ENCODE measurements around the gene NRSN1.

Gene NRSN1

GRCh38 chr6:24186349-24186748, 60.3 kb downstream of the NRSN1 start:
- Histone ChIP-seq H3K4me2 (ENCODE audit: low read length) (no peak overlapping the region), H3K4me1 (ENCODE audit: control insufficient read depth, insufficient read depth, low read length) (no peaks in the 10 kb centered on the region), H3K36me3 (ENCODE audit: insufficient read depth, low read length) (no peaks in the 10 kb centered on the region), H3K27me3 (ENCODE audit: control insufficient read depth, insufficient read depth, low read length) (no peaks in the 10 kb centered on the region), H3K9me3 (replicated peaks; ENCODE audit: low read length) (no peaks in the 10 kb centered on the region), H3K9ac (ENCODE audit: low read depth, low read length) (no peak overlapping the region), H3K4me3 (ENCODE audit: low read length) (no peak overlapping the region)

- Histone ChIP-seq H3K27me3 (ENCODE audit: control insufficient read depth, insufficient read depth, low read length) (no peaks in the 10 kb centered on the region), H3K9me3 (replicated peaks; ENCODE audit: low read length) (no peaks in the 10 kb centered on the region), H3K9ac (ENCODE audit: low read depth, low read length) (no peak overlapping the region), H3K4me2 (ENCODE audit: low read length) (no peak overlapping the region), H3K36me3 (ENCODE audit: insufficient read depth, low read length) (no peaks in the 10 kb centered on the region), H3K4me3 (ENCODE audit: low read length) (no peak overlapping the region), H3K4me1 (ENCODE audit: control insufficient read depth, insufficient read depth, low read length) (no peaks in the 10 kb centered on the region)
These were observed 62.1 kb downstream of the NRSN1 start for GRCh38 chr6:24187965-24188577.

GRCh38 chr6:24188578-24189080, 62.6 kb downstream of the NRSN1 start:
- Histone ChIP-seq H3K27me3 (ENCODE audit: control insufficient read depth, insufficient read depth, low read length) (no peaks in the 10 kb centered on the region), H3K4me3 (ENCODE audit: low read length) (no peak overlapping the region), H3K4me1 (ENCODE audit: control insufficient read depth, insufficient read depth, low read length) (no peaks in the 10 kb centered on the region), H3K36me3 (ENCODE audit: insufficient read depth, low read length) (no peaks in the 10 kb centered on the region), H3K9ac (ENCODE audit: low read depth, low read length) (no peak overlapping the region), H3K4me2 (ENCODE audit: low read length) (no peak overlapping the region), H3K9me3 (replicated peaks; ENCODE audit: low read length) (no peaks in the 10 kb centered on the region)

- no peaks in the 10 kb centered on the region for H3K36me3 ChIP-seq (ENCODE audit: insufficient read depth, low read length)
- H3K4me3 ChIP-seq (ENCODE audit: low read length): no peak overlapping the region
- H3K27me3 ChIP-seq (ENCODE audit: control insufficient read depth, insufficient read depth, low read length): no peaks in the 10 kb centered on the region
- H3K4me2 ChIP-seq (ENCODE audit: low read length): no peak overlapping the region
- no peaks in the 10 kb centered on the region for H3K9me3 ChIP-seq (replicated peaks; ENCODE audit: low read length)
- no peak overlapping the region for H3K9ac ChIP-seq (ENCODE audit: low read depth, low read length)
- H3K4me1 ChIP-seq (ENCODE audit: control insufficient read depth, insufficient read depth, low read length): no peaks in the 10 kb centered on the region
These were observed 65.3 kb downstream of the NRSN1 start for GRCh38 chr6:24191346-24191745.

- no peaks in the 10 kb centered on the region for H3K9me3 ChIP-seq (replicated peaks; ENCODE audit: low read length)
- no peaks in the 10 kb centered on the region for H3K4me1 ChIP-seq (ENCODE audit: control insufficient read depth, insufficient read depth, low read length)
- no peaks in the 10 kb centered on the region for H3K36me3 ChIP-seq (ENCODE audit: insufficient read depth, low read length)
- no peak overlapping the region for H3K4me3 ChIP-seq (ENCODE audit: low read length)
- no peaks in the 10 kb centered on the region for H3K27me3 ChIP-seq (ENCODE audit: control insufficient read depth, insufficient read depth, low read length)
- no peak overlapping the region for H3K9ac ChIP-seq (ENCODE audit: low read depth, low read length)
- no peak overlapping the region for H3K4me2 ChIP-seq (ENCODE audit: low read length)
These were observed 67.3 kb downstream of the NRSN1 start for GRCh38 chr6:24193364-24193763.

- Histone ChIP-seq H3K36me3 (ENCODE audit: insufficient read depth, low read length) (no peaks in the 10 kb centered on the region), H3K9ac (ENCODE audit: low read depth, low read length) (no peak overlapping the region), H3K4me2 (ENCODE audit: low read length) (no peak overlapping the region), H3K4me1 (ENCODE audit: control insufficient read depth, insufficient read depth, low read length) (no peaks in the 10 kb centered on the region), H3K9me3 (replicated peaks; ENCODE audit: low read length) (no peaks in the 10 kb centered on the region), H3K4me3 (ENCODE audit: low read length) (no peak overlapping the region), H3K27me3 (ENCODE audit: control insufficient read depth, insufficient read depth, low read length) (no peaks in the 10 kb centered on the region)
These were observed 69.1 kb downstream of the NRSN1 start for GRCh38 chr6:24194978-24195700.

- no peak overlapping the region for H3K4me2 ChIP-seq (ENCODE audit: low read length)
- no peak overlapping the region for H3K4me3 ChIP-seq (ENCODE audit: low read length)
- H3K36me3 ChIP-seq (ENCODE audit: insufficient read depth, low read length): no peaks in the 10 kb centered on the region
- no peaks in the 10 kb centered on the region for H3K9me3 ChIP-seq (replicated peaks; ENCODE audit: low read length)
- no peaks in the 10 kb centered on the region for H3K27me3 ChIP-seq (ENCODE audit: control insufficient read depth, insufficient read depth, low read length)
- no peak overlapping the region for H3K9ac ChIP-seq (ENCODE audit: low read depth, low read length)
- H3K4me1 ChIP-seq (ENCODE audit: control insufficient read depth, insufficient read depth, low read length): no peaks in the 10 kb centered on the region
These were observed 70.0 kb downstream of the NRSN1 start for GRCh38 chr6:24195836-24196597.

Small RNA genes lying within 50 kb of the gene (small RNA-seq; reads per million reads assigned to genes)
- 0.21 reads per million for gene RF00218

All from skeletal muscle satellite cell (primary cell).